Measurements from ENCODE around the gene OR10J4. TPM values are rescaled to one million over a fixed set of nuclear protein-coding genes. Genes with fewer than 3 reads are reported as not detected.

The OR10J4 gene
- polyA plus RNA-seq, 3 donors: not detected

DNA sequence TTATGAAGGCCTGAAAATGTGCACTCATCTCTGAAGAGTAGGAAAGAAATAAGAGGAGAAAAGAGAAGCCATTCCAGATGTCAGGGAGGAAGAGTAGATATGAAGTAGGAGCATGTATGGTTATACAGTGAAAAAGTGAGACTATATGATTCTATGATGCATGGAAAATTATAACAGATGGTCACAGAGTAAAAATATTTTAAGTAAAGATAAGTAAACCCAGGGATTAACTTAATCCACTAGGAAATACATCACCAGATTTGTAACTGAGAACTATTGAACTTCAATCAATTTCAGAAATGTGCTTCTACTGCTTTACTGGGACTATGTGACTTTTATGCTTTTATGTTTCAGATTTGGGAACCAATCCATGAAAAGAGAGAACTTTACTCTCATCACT is 7.4 kb downstream of the OR10J4 start, which contains the start of gene OR10J1:
OR10J1 (plus strand) TSS at position 301 of the 400 bp plus-strand sequence; CDS start at position 371, 70 bp downstream.
- Mint-ChIP-seq H3K27me3 (ENCODE audit: low read depth in 3 of 3) (no peaks in the 10 kb centered on the region), H3K36me3 (no peaks in the 10 kb centered on the region), H3K4me3 (no peak within 1 kb of the TSS), H3K27ac (peak within 1 kb of the TSS in 3 of 7 donors; percentile 42 to 63 (median 62)), H3K9me3 (no peaks in the 10 kb centered on the region), H3K4me1 (peaks cover 62% of the 10 kb centered on the region)
- no peak within 1 kb of the TSS for H3K9ac ChIP-seq (ENCODE audit: insufficient read depth, low read length, poor library complexity, severe bottlenecking)
- no peaks in the 10 kb centered on the region for H3K9me3 ChIP-seq (replicated peaks in 1 of 2; ENCODE audit: control insufficient read depth in 1 of 2, insufficient read depth in 1 of 2, low read length in 2 of 2)
- intact Hi-C loops (cut with micrococcal nuclease): no loop called here
- H4K20me1 ChIP-seq (ENCODE audit: insufficient read depth, low read length): no peaks in the 10 kb centered on the region
- no peak for DNase-seq
- no peaks in the 10 kb centered on the region for H3K36me3 ChIP-seq (replicated peaks in 1 of 2; ENCODE audit: control insufficient read depth in 1 of 2, insufficient read depth in 2 of 2, low read length in 2 of 2)
- no peaks in the 10 kb centered on the region for H3K79me2 ChIP-seq (ENCODE audit: insufficient read depth, low read length)
- TF ChIP-seq, protein P1, sequence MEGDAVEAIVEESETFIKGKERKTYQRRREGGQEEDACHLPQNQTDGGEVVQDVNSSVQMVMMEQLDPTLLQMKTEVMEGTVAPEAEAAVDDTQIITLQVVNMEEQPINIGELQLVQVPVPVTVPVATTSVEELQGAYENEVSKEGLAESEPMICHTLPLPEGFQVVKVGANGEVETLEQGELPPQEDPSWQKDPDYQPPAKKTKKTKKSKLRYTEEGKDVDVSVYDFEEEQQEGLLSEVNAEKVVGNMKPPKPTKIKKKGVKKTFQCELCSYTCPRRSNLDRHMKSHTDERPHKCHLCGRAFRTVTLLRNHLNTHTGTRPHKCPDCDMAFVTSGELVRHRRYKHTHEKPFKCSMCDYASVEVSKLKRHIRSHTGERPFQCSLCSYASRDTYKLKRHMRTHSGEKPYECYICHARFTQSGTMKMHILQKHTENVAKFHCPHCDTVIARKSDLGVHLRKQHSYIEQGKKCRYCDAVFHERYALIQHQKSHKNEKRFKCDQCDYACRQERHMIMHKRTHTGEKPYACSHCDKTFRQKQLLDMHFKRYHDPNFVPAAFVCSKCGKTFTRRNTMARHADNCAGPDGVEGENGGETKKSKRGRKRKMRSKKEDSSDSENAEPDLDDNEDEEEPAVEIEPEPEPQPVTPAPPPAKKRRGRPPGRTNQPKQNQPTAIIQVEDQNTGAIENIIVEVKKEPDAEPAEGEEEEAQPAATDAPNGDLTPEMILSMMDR (IDR thresholded peaks at IDR 0.05): no peak
- H3K27ac ChIP-seq (ENCODE audit: low read depth in 1 of 2, low read length in 2 of 2): peak within 1 kb of the TSS in 1 of 2 donors; percentile 74
- peaks cover 48 to 49% of the 10 kb centered on the region in 2 donors for H3K4me1 ChIP-seq (ENCODE audit: control insufficient read depth in 1 of 2, insufficient read depth in 2 of 2, low read length in 2 of 2)
- H2AFZ ChIP-seq (ENCODE audit: insufficient read depth, low read depth, low read length, poor library complexity, severe bottlenecking): no peak within 1 kb of the TSS
- no peak within 1 kb of the TSS for H3K4me3 ChIP-seq (replicated peaks in 1 of 3; ENCODE audit: low read depth in 2 of 3, low read length in 3 of 3)
- H3K27me3 ChIP-seq (ENCODE audit: control insufficient read depth in 2 of 2, insufficient read depth in 2 of 2, low read length in 2 of 2): no peaks in the 10 kb centered on the region
- H3K4me2 ChIP-seq (replicated peaks; ENCODE audit: extremely low read depth, low read length, poor library complexity, severe bottlenecking): no peak within 1 kb of the TSS

DNA sequence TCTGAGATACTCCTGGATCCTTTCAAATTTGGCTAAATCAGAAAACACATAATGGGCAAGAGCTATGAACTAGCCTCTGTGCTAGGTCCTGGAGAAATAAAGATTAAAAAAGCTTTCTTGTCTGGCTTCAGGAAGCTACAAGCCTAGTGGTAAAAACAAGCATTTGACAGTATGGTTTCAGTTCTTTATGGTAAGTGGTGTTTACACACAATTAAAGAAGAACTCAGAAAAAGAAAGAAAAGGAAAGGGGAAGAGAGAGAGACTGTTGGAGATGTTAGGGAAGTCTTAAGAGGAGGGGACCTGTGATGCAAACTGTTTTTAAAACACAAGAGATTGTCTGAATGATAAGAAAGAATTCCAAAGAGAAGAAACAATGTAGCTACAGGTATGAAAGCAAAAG is 9.4 kb downstream of the OR10J4 start:
- no peaks in the 10 kb centered on the region for H3K9me3 Mint-ChIP-seq
- peak overlapping the region; percentile 28 to 82 (median 76) for H3K27ac Mint-ChIP-seq
- Histone ChIP-seq H3K36me3 (replicated peaks in 1 of 2; ENCODE audit: control insufficient read depth in 1 of 2, insufficient read depth in 2 of 2, low read length in 2 of 2) (no peaks in the 10 kb centered on the region), H3K27ac (ENCODE audit: low read depth in 1 of 2, low read length in 2 of 2) (peak overlapping the region in 1 of 2 donors; percentile 74), H3K4me3 (replicated peaks in 1 of 3; ENCODE audit: low read depth in 2 of 3, low read length in 3 of 3) (peak overlapping the region in 1 of 3 experiments; percentile 45), H3K9me3 (replicated peaks in 1 of 2; ENCODE audit: control insufficient read depth in 1 of 2, insufficient read depth in 1 of 2, low read length in 2 of 2) (no peaks in the 10 kb centered on the region), H3K4me1 (ENCODE audit: control insufficient read depth in 1 of 2, insufficient read depth in 2 of 2, low read length in 2 of 2) (peaks cover 35 to 39% of the 10 kb centered on the region in 2 donors), H3K9ac (ENCODE audit: insufficient read depth, low read length, poor library complexity, severe bottlenecking) (no peak overlapping the region), H3K79me2 (ENCODE audit: insufficient read depth, low read length) (no peaks in the 10 kb centered on the region), H4K20me1 (ENCODE audit: insufficient read depth, low read length) (no peaks in the 10 kb centered on the region), H3K4me2 (replicated peaks; ENCODE audit: extremely low read depth, low read length, poor library complexity, severe bottlenecking) (peak overlapping the region; percentile 60), H2AFZ (ENCODE audit: insufficient read depth, low read depth, low read length, poor library complexity, severe bottlenecking) (peak overlapping the region; percentile 38), H3K27me3 (ENCODE audit: control insufficient read depth in 2 of 2, insufficient read depth in 2 of 2, low read length in 2 of 2) (no peaks in the 10 kb centered on the region)
- H3K4me3 Mint-ChIP-seq: peak overlapping the region in 1 of 2 donors; percentile 79
- no peaks in the 10 kb centered on the region for H3K27me3 Mint-ChIP-seq (ENCODE audit: low read depth in 3 of 3)
- H3K4me1 Mint-ChIP-seq: peaks cover 47% of the 10 kb centered on the region
- TF ChIP-seq, protein P1 (IDR thresholded peaks at IDR 0.05): no peak
- intact Hi-C loops (cut with micrococcal nuclease): no loop called here
- H3K36me3 Mint-ChIP-seq: no peaks in the 10 kb centered on the region
- peak in 1 of 3 donors; percentile 21 for DNase-seq
